HepG2 (cell line): Measurements from ENCODE around the gene PBX1. TPM values are rescaled to one million over a fixed set of nuclear protein-coding genes. Genes with fewer than 3 reads are reported as not detected.

Source experiments
- CAMTA2 ChIP-seq: sonication (generic); formaldehyde crosslinking; IDR thresholded peaks from 2 replicates; pipeline ENCODE4 v1.4.0; 2020; ENCODE audit warnings: mild to moderate bottlenecking, missing genetic modification reagents, borderline replicate concordance
- GATAD2A ChIP-seq: IDR thresholded peaks from 2 replicates; pipeline ENCODE4 v1.6.1; 2016
- ISX ChIP-seq: sonication (generic); formaldehyde crosslinking; conservative IDR thresholded peaks from 2 replicates; pipeline ENCODE4 v1.5.0; 2020; ENCODE audit warnings: missing genetic modification reagents
- NFATC3 ChIP-seq: sonication (generic); formaldehyde crosslinking; IDR thresholded peaks from 2 replicates; pipeline ENCODE4 v1.5.1; 2020; ENCODE audit warnings: mild to moderate bottlenecking, missing genetic modification reagents
- NFIC ChIP-seq: IDR thresholded peaks from 2 replicates; pipeline ENCODE4 v1.6.1; 2012; ENCODE audit warnings: mild to moderate bottlenecking, low read length, inconsistent platforms
- SOX13 ChIP-seq, 3 experiments: fragments of 450-650 bp in 1 of 3; sonication (generic) in 1 of 3; formaldehyde crosslinking in 1 of 3; IDR thresholded peaks in 2 of 3; conservative IDR thresholded peaks in 1 of 3; 2 replicates each; pipeline versions ENCODE4 v1.5.0 to v1.6.1; 2016 to 2020; ENCODE audit warnings: antibody characterized with exemption in 1 of 3, mild to moderate bottlenecking in 1 of 3, missing compliant biosample characterization in 1 of 3, missing genetic modification reagents in 1 of 3, moderate library complexity in 1 of 3
- ZEB1 ChIP-seq: IDR thresholded peaks from 2 replicates; pipeline ENCODE4 v1.6.1; 2012; ENCODE audit warnings: mild to moderate bottlenecking, low read depth, inconsistent platforms; ENCODE audit not compliant: insufficient replicate concordance
- ZFP82 ChIP-seq: sonication (generic); formaldehyde crosslinking; IDR thresholded peaks from 2 replicates; pipeline ENCODE4 v1.5.1; 2020; ENCODE audit warnings: mild to moderate bottlenecking, missing genetic modification reagents, borderline replicate concordance
- ZNF674 ChIP-seq: sonication (generic); formaldehyde crosslinking; IDR thresholded peaks from 2 replicates; pipeline ENCODE4 v1.5.0; 2020; ENCODE audit warnings: low read depth, mild to moderate bottlenecking, missing genetic modification reagents
- polyA plus RNA-seq, 8 experiments: library from polyadenylated mRNA; depleted of rRNA in 3 of 8; stranded (reverse) in 7 of 8; unstranded in 1 of 8; fragments of >200 nt; fragmentation: Illumina TruSeq in 4 of 8; extraction: Trizol in 4 of 8; gene quantifications; 2 replicates each; pipeline versions ENCODE4 v1.2.1 to v1.2.3, GENCODE V29; 2011 to 2016; ENCODE audit warnings: low read depth in 4 of 8, missing spikeins in 1 of 8, mixed read lengths in 1 of 8; ENCODE audit not compliant: insufficient read depth in 1 of 8
- total RNA-seq, 5 experiments: library from RNA; depleted of rRNA; stranded (reverse); fragments of >200 nt; fragmentation: Illumina TruSeq; extraction: Trizol; gene quantifications; 2 replicates each; pipeline ENCODE4 v1.2.3, GENCODE V29; 2016; ENCODE audit warnings: low read depth in 1 of 5
- TF ChIP-seq, protein P1 (sequence below): sonication (generic); formaldehyde crosslinking; IDR thresholded peaks from 2 replicates; pipeline ENCODE4 v1.5.0; 2020; ENCODE audit warnings: mild to moderate bottlenecking, missing genetic modification reagents, borderline replicate concordance
- TF ChIP-seq, protein P2 (sequence below): sonication (generic); formaldehyde crosslinking; IDR thresholded peaks from 2 replicates; pipeline ENCODE4 v1.4.0; 2020; ENCODE audit warnings: mild to moderate bottlenecking, missing genetic modification reagents

PBX1 gene
- total and polyA plus RNA-seq, 2 of the 13 experiments (the other 11 are each of a cell fraction or from before 2014, with no cell fraction given) = 0.24 TPM; not detected in 1

DNA sequence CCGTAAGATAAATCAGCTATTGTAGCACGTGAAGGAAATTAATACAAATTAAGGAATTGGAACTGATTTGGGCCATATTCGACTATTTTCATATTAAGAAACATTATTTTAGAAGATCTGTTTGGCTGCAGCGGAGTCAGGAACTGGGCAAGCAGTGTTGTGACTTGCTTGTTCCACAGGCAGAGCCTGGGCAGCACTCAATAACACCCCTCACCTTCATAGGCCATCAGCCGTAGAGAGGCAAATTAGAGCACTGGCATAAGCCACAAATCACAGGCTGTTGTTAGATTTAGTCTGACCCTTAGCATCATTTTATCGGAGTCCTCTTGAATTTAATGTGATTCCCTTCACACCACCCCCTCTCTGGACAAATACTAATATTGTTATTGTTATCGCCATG, 72.8 kb downstream of the PBX1 start (continued):
- TF ChIP-seq, protein P1, sequence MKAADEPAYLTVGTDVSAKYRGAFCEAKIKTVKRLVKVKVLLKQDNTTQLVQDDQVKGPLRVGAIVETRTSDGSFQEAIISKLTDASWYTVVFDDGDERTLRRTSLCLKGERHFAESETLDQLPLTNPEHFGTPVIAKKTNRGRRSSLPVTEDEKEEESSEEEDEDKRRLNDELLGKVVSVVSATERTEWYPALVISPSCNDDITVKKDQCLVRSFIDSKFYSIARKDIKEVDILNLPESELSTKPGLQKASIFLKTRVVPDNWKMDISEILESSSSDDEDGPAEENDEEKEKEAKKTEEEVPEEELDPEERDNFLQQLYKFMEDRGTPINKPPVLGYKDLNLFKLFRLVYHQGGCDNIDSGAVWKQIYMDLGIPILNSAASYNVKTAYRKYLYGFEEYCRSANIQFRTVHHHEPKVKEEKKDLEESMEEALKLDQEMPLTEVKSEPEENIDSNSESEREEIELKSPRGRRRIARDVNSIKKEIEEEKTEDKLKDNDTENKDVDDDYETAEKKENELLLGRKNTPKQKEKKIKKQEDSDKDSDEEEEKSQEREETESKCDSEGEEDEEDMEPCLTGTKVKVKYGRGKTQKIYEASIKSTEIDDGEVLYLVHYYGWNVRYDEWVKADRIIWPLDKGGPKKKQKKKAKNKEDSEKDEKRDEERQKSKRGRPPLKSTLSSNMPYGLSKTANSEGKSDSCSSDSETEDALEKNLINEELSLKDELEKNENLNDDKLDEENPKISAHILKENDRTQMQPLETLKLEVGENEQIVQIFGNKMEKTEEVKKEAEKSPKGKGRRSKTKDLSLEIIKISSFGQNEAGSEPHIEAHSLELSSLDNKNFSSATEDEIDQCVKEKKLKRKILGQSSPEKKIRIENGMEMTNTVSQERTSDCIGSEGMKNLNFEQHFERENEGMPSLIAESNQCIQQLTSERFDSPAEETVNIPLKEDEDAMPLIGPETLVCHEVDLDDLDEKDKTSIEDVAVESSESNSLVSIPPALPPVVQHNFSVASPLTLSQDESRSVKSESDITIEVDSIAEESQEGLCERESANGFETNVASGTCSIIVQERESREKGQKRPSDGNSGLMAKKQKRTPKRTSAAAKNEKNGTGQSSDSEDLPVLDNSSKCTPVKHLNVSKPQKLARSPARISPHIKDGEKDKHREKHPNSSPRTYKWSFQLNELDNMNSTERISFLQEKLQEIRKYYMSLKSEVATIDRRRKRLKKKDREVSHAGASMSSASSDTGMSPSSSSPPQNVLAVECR (CRISPR knock-in tag) = no peak
- TF ChIP-seq ZFP82 (CRISPR knock-in tag) (no peak), NFATC3 (CRISPR knock-in tag) (no peak), ISX (no peak), ZEB1 (no peak), GATAD2A (CRISPR knock-in tag) (no peak), SOX13 (IDR thresholded peaks at IDR 0.05) (no peak), SOX13 (CRISPR knock-in tag; conservative IDR thresholded peaks at IDR 0.05 in 1 of 2, IDR thresholded peaks at IDR 0.05 in 1 of 2) (no peak), CAMTA2 (no peak), NFIC (no peak), ZNF674 (CRISPR knock-in tag) (no peak)
- TF ChIP-seq, protein P2, sequence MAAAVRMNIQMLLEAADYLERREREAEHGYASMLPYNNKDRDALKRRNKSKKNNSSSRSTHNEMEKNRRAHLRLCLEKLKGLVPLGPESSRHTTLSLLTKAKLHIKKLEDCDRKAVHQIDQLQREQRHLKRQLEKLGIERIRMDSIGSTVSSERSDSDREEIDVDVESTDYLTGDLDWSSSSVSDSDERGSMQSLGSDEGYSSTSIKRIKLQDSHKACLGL = no peak
